ENCODE data around the gene SLC7A1. TPM values are rescaled to one million over a fixed set of nuclear protein-coding genes. Genes with fewer than 3 reads are reported as not detected.

Gene SLC7A1
- total RNA-seq, 4 donors from 2014 or later: 7.3 to 17.9 (median 10.5) TPM

GRCh38 chr13:29573190-29573589 lies 22.3 kb downstream of the SLC7A1 start:
- no peak for TF ChIP-seq CTCF (IDR thresholded peaks at IDR 0.05; ENCODE audit: low read depth)

- no peak for TF ChIP-seq CTCF (IDR thresholded peaks at IDR 0.05; ENCODE audit: low read depth)
Observed at GRCh38 chr13:29572575-29572974, 22.9 kb downstream of the SLC7A1 start.

- TF ChIP-seq CTCF (IDR thresholded peaks at IDR 0.05; ENCODE audit: low read depth): no peak
Observed at GRCh38 chr13:29571876-29572570, 23.5 kb downstream of the SLC7A1 start.

- TF ChIP-seq CTCF (IDR thresholded peaks at IDR 0.05; ENCODE audit: low read depth): no peak
Observed at GRCh38 chr13:29570051-29570654, 25.3 kb downstream of the SLC7A1 start.

- no peak for TF ChIP-seq CTCF (IDR thresholded peaks at IDR 0.05; ENCODE audit: low read depth)
Observed at GRCh38 chr13:29569253-29570050, 26.0 kb downstream of the SLC7A1 start.

GRCh38 chr13:29568731-29569130 lies 26.8 kb downstream of the SLC7A1 start:
- TF ChIP-seq CTCF (IDR thresholded peaks at IDR 0.05; ENCODE audit: low read depth): no peak

- TF ChIP-seq CTCF (IDR thresholded peaks at IDR 0.05; ENCODE audit: low read depth): no peak
Observed at GRCh38 chr13:29567411-29567810, 28.1 kb downstream of the SLC7A1 start.

Data from subcutaneous adipose tissue (tissue), 4 donors.